H1 (cell line): ENCODE results near the gene SRMS. TPM values are rescaled to one million over a fixed set of nuclear protein-coding genes. Genes with fewer than 3 reads are reported as not detected.

Experiments used
- ASH2L ChIP-seq: fragments of 200-600, 300-600 bp; sonication (generic); IDR thresholded peaks from one replicate; pipeline ENCODE4 v1.7.1; 2017; ENCODE audit warnings: low read length
- ATF3 ChIP-seq: IDR thresholded peaks from 2 replicates; pipeline ENCODE4 v1.6.1; 2011; ENCODE audit warnings: low read depth, mild to moderate bottlenecking, low read length; ENCODE audit not compliant: insufficient read depth
- CBX5 ChIP-seq: fragments of 300-800, 300-1000 bp; sonication (generic); IDR thresholded peaks from 2 replicates; pipeline ENCODE4 v1.7.1; 2016; ENCODE audit warnings: antibody characterized with exemption, low read length, low read depth
- CEBPB ChIP-seq: IDR thresholded peaks from 2 replicates; pipeline ENCODE4 v1.6.1; 2012; ENCODE audit warnings: low read depth, low read length
- CTBP2 ChIP-seq: IDR thresholded peaks from 2 replicates; pipeline ENCODE4 v1.7.0; 2011; ENCODE audit warnings: borderline replicate concordance, mild to moderate bottlenecking, moderate library complexity, mixed read lengths, low read length; ENCODE audit not compliant: insufficient read depth, insufficient read length
- E2F6 ChIP-seq: IDR thresholded peaks from 2 replicates; pipeline ENCODE4 v1.6.1; 2012; ENCODE audit warnings: inconsistent platforms
- EP300 ChIP-seq, 2 experiments: IDR thresholded peaks; 1 replicate in 1 of 2; 2 replicates in 1 of 2; pipeline ENCODE4 v1.6.1; 2011 to 2012; ENCODE audit warnings: low read depth in 2 of 2, low read length in 2 of 2, mild to moderate bottlenecking in 2 of 2, borderline replicate concordance in 1 of 2, inconsistent platforms in 1 of 2, moderate library complexity in 1 of 2
- FOSL1 ChIP-seq: IDR thresholded peaks from 2 replicates; pipeline ENCODE4 v1.6.1; 2011; ENCODE audit warnings: mild to moderate bottlenecking, low read depth, low read length, moderate library complexity; ENCODE audit not compliant: insufficient read depth
- GTF2F1 ChIP-seq: IDR thresholded peaks from 2 replicates; pipeline ENCODE4 v1.6.1; 2012; ENCODE audit warnings: low read depth, low read length, improper control_type of control experiment, borderline replicate concordance
- HDAC6 ChIP-seq: IDR thresholded peaks from one replicate; pipeline ENCODE4 v1.7.1; 2012; ENCODE audit warnings: low read depth, mild to moderate bottlenecking, inconsistent platforms, low read length, moderate library complexity
- MAFK ChIP-seq: IDR thresholded peaks from 2 replicates; pipeline ENCODE4 v1.6.1; 2012; ENCODE audit warnings: low read depth, mild to moderate bottlenecking, improper control_type of control experiment, low read length
- MAX ChIP-seq: IDR thresholded peaks from 2 replicates; pipeline ENCODE4 v1.6.1; 2012; ENCODE audit warnings: inconsistent platforms
- POLR2AphosphoS5 ChIP-seq: IDR thresholded peaks from 2 replicates; pipeline ENCODE4 v1.6.1; 2011; ENCODE audit warnings: low read depth, low read length
- SP1 ChIP-seq: IDR thresholded peaks from 2 replicates; pipeline ENCODE4 v1.6.1; 2011; ENCODE audit warnings: low read depth, low read length
- SP2 ChIP-seq: IDR thresholded peaks from 2 replicates; pipeline ENCODE4 v1.6.1; 2012; ENCODE audit warnings: mild to moderate bottlenecking, low read length, inconsistent platforms
- TAF1 ChIP-seq: IDR thresholded peaks from 2 replicates; pipeline ENCODE4 v1.6.1; 2011; ENCODE audit warnings: mild to moderate bottlenecking, low read depth, low read length
- YY1 ChIP-seq: IDR thresholded peaks from 2 replicates; pipeline ENCODE4 v1.6.1; 2011; ENCODE audit warnings: low read depth, mild to moderate bottlenecking, low read length
- polyA plus RNA-seq, 7 experiments: library from polyadenylated mRNA; depleted of rRNA in 3 of 7; stranded (reverse) in 5 of 7; unstranded in 2 of 7; fragments of >200 nt in 5 of 7; fragments of 200-250 nt in 2 of 7; gene quantifications; 1 replicate in 5 of 7; 2 replicates in 1 of 7; 4 replicates in 1 of 7; pipeline versions ENCODE4 v1.2.1 to v1.2.3, GENCODE V29; 2011 to 2013; ENCODE audit warnings: missing spikeins in 2 of 7, mixed read lengths in 2 of 7
- total RNA-seq: library from RNA; stranded (reverse); fragmentation: NEBNext Ultra II Directional; extraction: Animal tissue kit (Norgen Biotek cat#: 25700); gene quantifications from 2 replicates; pipeline ENCODE4 v1.2.1, GENCODE V29; 2021
- TF ChIP-seq, protein P1 (sequence below), 3 experiments: IDR thresholded peaks; 1 replicate in 2 of 3; 2 replicates in 1 of 3; pipeline versions ENCODE4 v1.5.1 to v1.6.1; 2011; ENCODE audit warnings: low read length in 3 of 3, mild to moderate bottlenecking in 3 of 3, inconsistent platforms in 2 of 3, low read depth in 1 of 3, moderate library complexity in 1 of 3; ENCODE audit not compliant: insufficient read depth in 1 of 3; ENCODE audit errors: control extremely low read depth in 1 of 3

Gene SRMS
- total and polyA plus RNA-seq, 2 of the 8 experiments (the other 6 are each of a cell fraction or from before 2014, with no cell fraction given), result 0.39 to 0.76 TPM

DNA sequence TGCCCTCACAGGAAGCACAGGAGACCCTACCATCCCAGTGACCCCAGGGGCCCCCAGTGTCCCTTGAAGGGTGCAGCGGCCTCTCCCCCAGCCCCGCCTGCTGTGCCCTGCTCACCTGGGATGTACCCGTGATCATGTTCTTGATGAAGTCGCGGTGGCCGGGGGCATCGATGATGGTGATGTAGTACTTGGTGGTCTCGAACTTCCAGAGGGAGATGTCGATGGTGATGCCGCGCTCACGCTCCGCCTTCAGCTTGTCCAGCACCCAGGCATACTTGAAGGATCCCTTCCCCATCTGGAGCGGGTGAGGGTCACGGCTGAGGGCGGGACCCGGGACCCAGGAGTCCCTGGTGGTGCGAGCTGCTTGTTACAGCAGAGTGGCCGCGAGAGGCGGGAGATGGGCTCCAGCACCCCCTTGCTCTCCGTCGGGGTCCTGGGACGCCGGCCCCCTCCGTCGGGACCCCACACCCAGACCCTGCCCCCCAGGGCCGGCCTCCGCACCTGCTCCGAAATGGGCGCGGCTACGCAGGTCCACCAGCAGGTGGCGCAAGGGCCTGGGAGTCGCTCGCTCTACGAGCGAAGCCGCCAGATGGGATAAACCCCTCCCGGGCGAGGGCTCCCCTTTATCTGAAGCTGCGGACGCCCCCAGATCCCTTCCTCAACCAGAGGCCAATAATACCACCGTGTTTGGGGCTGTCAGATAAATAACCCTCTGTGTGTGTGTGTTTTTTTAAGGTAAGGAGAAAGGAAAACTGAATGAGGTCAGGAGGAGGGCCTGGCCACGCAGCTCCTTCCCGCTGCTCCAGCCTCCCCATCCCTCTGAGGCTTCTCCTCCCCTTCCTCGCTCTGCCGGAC lies 51.6 kb downstream of the SRMS start (continued):
- TF ChIP-seq CTBP2 (no peak), CEBPB (no peak), EP300 (IDR thresholded peaks at IDR 0.05; ENCODE audit: borderline replicate concordance in 1 of 2, low read depth in 2 of 2, low read length in 2 of 2) (no peak), YY1 (peak; percentile 70), E2F6 (no peak), MAX (0 out of 2 replicates have a peak, but pooled peaks have one; percentile 20), CBX5 (no peak), ASH2L (peak; percentile 55), SP2 (no peak), POLR2AphosphoS5 (no peak), SP1 (no peak), HDAC6 (no peak), ATF3 (no peak), MAFK (no peak), TAF1 (no peak), GTF2F1 (no peak), FOSL1 (no peak)
- TF ChIP-seq, protein P1, sequence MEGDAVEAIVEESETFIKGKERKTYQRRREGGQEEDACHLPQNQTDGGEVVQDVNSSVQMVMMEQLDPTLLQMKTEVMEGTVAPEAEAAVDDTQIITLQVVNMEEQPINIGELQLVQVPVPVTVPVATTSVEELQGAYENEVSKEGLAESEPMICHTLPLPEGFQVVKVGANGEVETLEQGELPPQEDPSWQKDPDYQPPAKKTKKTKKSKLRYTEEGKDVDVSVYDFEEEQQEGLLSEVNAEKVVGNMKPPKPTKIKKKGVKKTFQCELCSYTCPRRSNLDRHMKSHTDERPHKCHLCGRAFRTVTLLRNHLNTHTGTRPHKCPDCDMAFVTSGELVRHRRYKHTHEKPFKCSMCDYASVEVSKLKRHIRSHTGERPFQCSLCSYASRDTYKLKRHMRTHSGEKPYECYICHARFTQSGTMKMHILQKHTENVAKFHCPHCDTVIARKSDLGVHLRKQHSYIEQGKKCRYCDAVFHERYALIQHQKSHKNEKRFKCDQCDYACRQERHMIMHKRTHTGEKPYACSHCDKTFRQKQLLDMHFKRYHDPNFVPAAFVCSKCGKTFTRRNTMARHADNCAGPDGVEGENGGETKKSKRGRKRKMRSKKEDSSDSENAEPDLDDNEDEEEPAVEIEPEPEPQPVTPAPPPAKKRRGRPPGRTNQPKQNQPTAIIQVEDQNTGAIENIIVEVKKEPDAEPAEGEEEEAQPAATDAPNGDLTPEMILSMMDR (IDR thresholded peaks at IDR 0.05; ENCODE audit: control extremely low read depth in 1 of 3, insufficient read depth in 1 of 3, low read depth in 1 of 3, low read length in 3 of 3), result peak; percentile 83 to 88 (median 87)
